OCI-LY7 (cell line): ENCODE results near the gene NUP160. TPM values are rescaled to one million over a fixed set of nuclear protein-coding genes. Genes with fewer than 3 reads are reported as not detected.

ENCODE experiments used
- BruUV-seq: library from RNA; stranded (reverse); fragments of 400-500 nt; replicated peaks from 2 replicates; lab custom pipeline; 2021; lab: Mats Ljungman, UMichigan
- CTCF ChIA-PET: fragments of 300-600 bp; sonication (Branson Sonifier 250); formaldehyde crosslinking; loops from one replicate; lab custom pipeline; 2022; ENCODE audit warnings: antibody characterized with exemption; ENCODE audit not compliant: unreplicated experiment; lab: Charles Lee
- POLR2A ChIA-PET: fragments of 300-600 bp; sonication (Branson Sonifier 250); formaldehyde crosslinking; loops from one replicate; lab custom pipeline; 2022; ENCODE audit warnings: antibody characterized with exemption; lab: Charles Lee
- DNase-seq: peaks from one replicate; pipeline ENCODE4 v3.0.0-alpha.2; 2015; ENCODE audit warnings: low spot score
- H2AFZ ChIP-seq: fragments of 200-600 bp; sonication (generic), shearing (Covaris generic); 2 replicates; pipeline ENCODE4 v1.6.1; 2014; ENCODE audit warnings: mild to moderate bottlenecking, antibody characterized with exemption, low read length, moderate library complexity
- H3K27ac ChIP-seq: fragments of 200-600 bp; sonication (generic); 2 replicates; pipeline ENCODE4 v1.5.1; 2014; ENCODE audit warnings: mixed run types, low read depth, mild to moderate bottlenecking, moderate library complexity, low read length, inconsistent platforms; ENCODE audit not compliant: poor library complexity, severe bottlenecking
- H3K36me3 ChIP-seq: fragments of 200-600 bp; sonication (generic); 2 replicates; pipeline ENCODE4 v1.6.1; 2014; ENCODE audit warnings: mild to moderate bottlenecking, antibody characterized with exemption, low read length, moderate library complexity, mixed read lengths; ENCODE audit not compliant: insufficient read depth
- H3K4me1 ChIP-seq: fragments of 200-600 bp; sonication (generic); 2 replicates; pipeline ENCODE4 v1.5.1; 2014; ENCODE audit warnings: mild to moderate bottlenecking, low read length; ENCODE audit not compliant: insufficient read depth, poor library complexity, severe bottlenecking
- H3K4me2 ChIP-seq: fragments of 200-600 bp; sonication (generic); 2 replicates; pipeline ENCODE4 v1.6.1; 2014; ENCODE audit warnings: mild to moderate bottlenecking, low read length
- H3K4me3 ChIP-seq: fragments of 200-600 bp; sonication (generic); 2 replicates; pipeline ENCODE4 v1.5.1; 2014; ENCODE audit warnings: mild to moderate bottlenecking, low read depth, low read length; ENCODE audit not compliant: poor library complexity, severe bottlenecking
- H3K79me2 ChIP-seq: fragments of 200-600 bp; sonication (generic); 2 replicates; pipeline ENCODE4 v1.6.1; 2016; ENCODE audit warnings: low read depth, mild to moderate bottlenecking, low read length, moderate library complexity, mixed read lengths; ENCODE audit not compliant: insufficient read depth
- H3K9me2 ChIP-seq: fragments of 200-600 bp; sonication (generic); 2 replicates; pipeline ENCODE4 v1.6.1; 2016; ENCODE audit warnings: mild to moderate bottlenecking, low read length, mixed read lengths; ENCODE audit not compliant: insufficient read depth
- H3K9me3 ChIP-seq: fragments of 200-600 bp; sonication (generic); 2 replicates; pipeline ENCODE4 v1.6.1; 2014; ENCODE audit warnings: mild to moderate bottlenecking, mixed run types, low read length, mixed read lengths
- H4K20me1 ChIP-seq: fragments of 200-600 bp; sonication (generic); 2 replicates; pipeline ENCODE4 v1.6.1; 2014; ENCODE audit warnings: mild to moderate bottlenecking, antibody characterized with exemption, low read length, moderate library complexity, mixed read lengths; ENCODE audit not compliant: insufficient read depth
- CTCF ChIP-seq: fragments of 200-600 bp; sonication (generic); conservative IDR thresholded peaks from 2 replicates; pipeline ENCODE4 v1.5.1; 2014; ENCODE audit warnings: mild to moderate bottlenecking, antibody characterized with exemption, low read length, moderate library complexity, mixed read lengths
- EZH2phosphoT487 ChIP-seq: fragments of 200-600 bp; sonication (generic); IDR thresholded peaks from 2 replicates; pipeline ENCODE4 v1.6.1; 2018; ENCODE audit warnings: low read depth, borderline replicate concordance, mild to moderate bottlenecking, mixed run types, antibody characterized with exemption, low read length, moderate library complexity, mixed read lengths
- intact Hi-C: fragments of 100-400 bp; cut with micrococcal nuclease; formaldehyde crosslinking; loops from one replicate; pipeline ENCODE4 v1.10.0; 2022; ENCODE audit not compliant: unreplicated experiment
- total RNA-seq, 2 experiments: library from RNA; depleted of rRNA in 1 of 2; stranded (reverse); fragments of >200 nt in 1 of 2; shearing (Covaris generic) in 1 of 2; gene quantifications; 2 replicates each; pipeline ENCODE4 v1.2.3, GENCODE V29; 2014 to 2022

The NUP160 gene
- total RNA-seq, 2 experiments from 2014 or later: 32.0 to 70.6 TPM

- no peaks in the 10 kb centered on the region for H3K9me2 ChIP-seq
- intact Hi-C loops: no loop called here
- peaks cover 3% of the 10 kb centered on the region for H3K4me1 ChIP-seq
- no peaks in the 10 kb centered on the region for H3K36me3 ChIP-seq
- no peak overlapping the region for H3K27ac ChIP-seq
- no peaks in the 10 kb centered on the region for H3K79me2 ChIP-seq
- no peaks in the 10 kb centered on the region for H3K9me3 ChIP-seq
- ChIA-PET CTCF (no interaction called here), POLR2A (interaction anchor here (0.5 to 1.3 kb wide), 6 partner anchors 10 to 490 kb away, joined by 3 to 7 read pairs (median 3); no protein-coding TSS in a partner anchor)
- H2AFZ ChIP-seq: no peak overlapping the region
- no peak for TF ChIP-seq CTCF
- no peak for TF ChIP-seq EZH2phosphoT487
- no peak overlapping the region for H3K4me3 ChIP-seq
- no TSS peak for BruUV-seq
- DNase-seq: no peak
- no peaks in the 10 kb centered on the region for H4K20me1 ChIP-seq
- H3K4me2 ChIP-seq: no peak overlapping the region
Observed at GRCh38 chr11:47889714-47890441, 41.7 kb upstream of the NUP160 start.

GRCh38 chr11:47887910-47888569 lies 39.9 kb upstream of the NUP160 start:
- TF ChIP-seq EZH2phosphoT487 (no peak), CTCF (no peak)
- Histone ChIP-seq H4K20me1 (no peaks in the 10 kb centered on the region), H3K36me3 (no peaks in the 10 kb centered on the region), H2AFZ (no peak overlapping the region), H3K4me3 (no peak overlapping the region), H3K4me2 (no peak overlapping the region), H3K79me2 (no peaks in the 10 kb centered on the region), H3K4me1 (peaks cover 3% of the 10 kb centered on the region), H3K9me2 (no peaks in the 10 kb centered on the region), H3K27ac (no peak overlapping the region), H3K9me3 (no peaks in the 10 kb centered on the region)
- POLR2A ChIA-PET: interaction anchor here (0.6 kb wide), 1 partner anchor 115 kb away, joined by 5 read pairs; no protein-coding TSS in a partner anchor
- DNase-seq: no peak
- no TSS peak for BruUV-seq
- CTCF ChIA-PET: no interaction called here
- intact Hi-C loops: no loop called here
